Type B pancreatic cell (in vitro differentiated cells): Measurements from ENCODE around the gene RAB17. TPM values are rescaled to one million over a fixed set of nuclear protein-coding genes. Genes with fewer than 3 reads are reported as not detected.

Experiments
- DNase-seq: peaks from one replicate; pipeline ENCODE4 v3.0.0; 2021; ENCODE audit warnings: mixed read lengths; ENCODE audit not compliant: unreplicated experiment; ENCODE audit errors: extremely low spot score
- H3K27ac Mint-ChIP-seq: 2 replicates; pipeline ENCODE4 v1.8.0; 2021; ENCODE audit warnings: mild to moderate bottlenecking, mixed read lengths
- H3K27me3 Mint-ChIP-seq: 2 replicates; pipeline ENCODE4 v1.8.0; 2021; ENCODE audit warnings: mixed read lengths
- H3K36me3 Mint-ChIP-seq: 2 replicates; pipeline ENCODE4 v1.8.0; 2021; ENCODE audit warnings: mixed read lengths
- H3K4me1 Mint-ChIP-seq: one replicate; pipeline ENCODE4 v1.8.0; 2021; ENCODE audit warnings: mixed read lengths; ENCODE audit not compliant: unreplicated experiment
- H3K4me3 Mint-ChIP-seq: 2 replicates; pipeline ENCODE4 v1.8.0; 2021; ENCODE audit warnings: mild to moderate bottlenecking, mixed read lengths
- H3K9me3 Mint-ChIP-seq: 2 replicates; pipeline ENCODE4 v1.8.0; 2021; ENCODE audit warnings: mixed read lengths
- total RNA-seq: library from RNA; stranded (reverse); gene quantifications from 2 replicates; pipeline ENCODE4 v1.2.1, GENCODE V29; 2021; ENCODE audit warnings: low replicate concordance
- TF ChIP-seq, protein P1 (sequence below): fragments of 200-600 bp; sonication (generic); conservative IDR thresholded peaks from 2 replicates; pipeline ENCODE4 v1.5.0; 2021; ENCODE audit warnings: antibody characterized with exemption, mild to moderate bottlenecking

The RAB17 gene
- total RNA-seq, 1 donor from 2014 or later: 21.6 TPM

DNA sequence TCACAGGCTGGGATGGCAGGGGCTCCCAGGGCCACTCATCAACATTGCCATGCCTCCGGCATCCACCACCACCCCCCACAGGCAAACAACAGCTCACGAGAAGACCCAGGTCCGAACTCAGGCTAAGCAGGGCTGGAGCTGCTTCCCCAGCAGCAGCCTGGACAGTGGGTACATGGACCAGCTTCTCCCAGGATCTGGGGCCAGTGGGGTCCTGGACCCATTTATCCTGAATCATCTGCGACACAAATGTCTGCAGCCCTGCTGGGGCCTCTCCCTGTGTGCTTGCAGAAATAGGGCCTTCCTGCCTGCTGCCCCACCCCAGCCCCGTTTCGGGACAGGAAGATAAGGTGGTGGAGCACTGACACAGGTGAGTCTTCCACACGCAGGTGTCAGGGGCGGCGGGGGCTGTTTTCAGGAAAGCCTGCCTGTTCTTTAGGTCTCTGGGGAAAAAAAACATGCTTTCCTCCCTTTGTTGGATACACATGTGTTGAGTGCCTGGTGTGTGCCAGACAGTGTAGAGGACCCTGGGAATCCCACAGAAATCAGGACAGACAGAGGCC lies 19.7 kb downstream of the RAB17 start:
- Mint-ChIP-seq H3K4me3 (no peak overlapping the region), H3K27me3 (no peaks in the 10 kb centered on the region), H3K36me3 (no peaks in the 10 kb centered on the region), H3K4me1 (peaks cover 10% of the 10 kb centered on the region), H3K9me3 (peaks cover 5% of the 10 kb centered on the region), H3K27ac (no peak overlapping the region)
- no peak for DNase-seq
- TF ChIP-seq, protein P1, sequence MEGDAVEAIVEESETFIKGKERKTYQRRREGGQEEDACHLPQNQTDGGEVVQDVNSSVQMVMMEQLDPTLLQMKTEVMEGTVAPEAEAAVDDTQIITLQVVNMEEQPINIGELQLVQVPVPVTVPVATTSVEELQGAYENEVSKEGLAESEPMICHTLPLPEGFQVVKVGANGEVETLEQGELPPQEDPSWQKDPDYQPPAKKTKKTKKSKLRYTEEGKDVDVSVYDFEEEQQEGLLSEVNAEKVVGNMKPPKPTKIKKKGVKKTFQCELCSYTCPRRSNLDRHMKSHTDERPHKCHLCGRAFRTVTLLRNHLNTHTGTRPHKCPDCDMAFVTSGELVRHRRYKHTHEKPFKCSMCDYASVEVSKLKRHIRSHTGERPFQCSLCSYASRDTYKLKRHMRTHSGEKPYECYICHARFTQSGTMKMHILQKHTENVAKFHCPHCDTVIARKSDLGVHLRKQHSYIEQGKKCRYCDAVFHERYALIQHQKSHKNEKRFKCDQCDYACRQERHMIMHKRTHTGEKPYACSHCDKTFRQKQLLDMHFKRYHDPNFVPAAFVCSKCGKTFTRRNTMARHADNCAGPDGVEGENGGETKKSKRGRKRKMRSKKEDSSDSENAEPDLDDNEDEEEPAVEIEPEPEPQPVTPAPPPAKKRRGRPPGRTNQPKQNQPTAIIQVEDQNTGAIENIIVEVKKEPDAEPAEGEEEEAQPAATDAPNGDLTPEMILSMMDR: no peak

DNA sequence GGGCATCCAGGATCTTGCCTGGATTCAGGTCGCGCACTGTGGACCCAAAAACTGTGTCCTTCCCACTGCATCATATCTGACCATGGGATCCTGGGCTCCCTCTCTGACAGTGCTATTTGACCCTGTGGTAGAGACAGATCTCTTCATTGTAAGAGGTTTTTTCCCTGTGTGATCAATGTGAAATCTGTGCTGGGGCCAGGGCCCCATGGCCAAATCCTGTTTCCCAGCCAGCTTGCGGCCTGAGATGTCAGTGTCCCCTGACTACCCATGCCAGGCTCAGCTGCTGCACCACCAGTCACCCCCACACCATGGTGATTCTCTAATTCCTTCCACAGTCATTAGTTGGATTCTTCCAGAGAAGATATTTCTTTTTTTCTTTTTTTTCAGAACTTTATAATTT lies 20.6 kb downstream of the RAB17 start:
- H3K27me3 Mint-ChIP-seq: no peaks in the 10 kb centered on the region

DNA sequence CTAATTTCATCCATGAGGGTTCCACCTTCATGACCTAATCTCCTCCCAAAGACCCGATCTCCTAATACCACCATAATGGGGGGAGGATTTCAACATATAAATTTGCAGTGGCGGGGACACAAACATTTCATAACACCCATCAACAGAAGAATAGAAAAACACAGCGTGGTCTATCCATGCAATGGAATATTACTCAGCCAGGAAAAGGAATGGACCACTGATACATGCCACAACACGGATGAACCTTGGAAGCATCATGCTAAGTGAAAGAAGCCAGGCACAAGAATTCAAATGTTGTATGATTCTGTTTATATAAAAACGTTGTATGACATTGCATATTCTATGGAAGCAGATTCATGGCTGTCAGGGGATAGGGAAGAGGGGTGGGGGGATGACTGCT lies 21.5 kb downstream of the RAB17 start:
- TF ChIP-seq, protein P1: no peak
- no peak for DNase-seq
- Mint-ChIP-seq H3K36me3 (no peaks in the 10 kb centered on the region), H3K4me3 (no peak overlapping the region), H3K4me1 (peaks cover 10% of the 10 kb centered on the region), H3K27me3 (no peaks in the 10 kb centered on the region), H3K27ac (no peak overlapping the region), H3K9me3 (peaks cover 5% of the 10 kb centered on the region)

More for the DNA sequence above, 20.6 kb downstream of the RAB17 start:
- Mint-ChIP-seq H3K4me1 (peaks cover 10% of the 10 kb centered on the region), H3K27ac (no peak overlapping the region), H3K4me3 (no peak overlapping the region), H3K9me3 (peaks cover 5% of the 10 kb centered on the region), H3K36me3 (no peaks in the 10 kb centered on the region)
- TF ChIP-seq, protein P1: no peak
- no peak for DNase-seq

DNA sequence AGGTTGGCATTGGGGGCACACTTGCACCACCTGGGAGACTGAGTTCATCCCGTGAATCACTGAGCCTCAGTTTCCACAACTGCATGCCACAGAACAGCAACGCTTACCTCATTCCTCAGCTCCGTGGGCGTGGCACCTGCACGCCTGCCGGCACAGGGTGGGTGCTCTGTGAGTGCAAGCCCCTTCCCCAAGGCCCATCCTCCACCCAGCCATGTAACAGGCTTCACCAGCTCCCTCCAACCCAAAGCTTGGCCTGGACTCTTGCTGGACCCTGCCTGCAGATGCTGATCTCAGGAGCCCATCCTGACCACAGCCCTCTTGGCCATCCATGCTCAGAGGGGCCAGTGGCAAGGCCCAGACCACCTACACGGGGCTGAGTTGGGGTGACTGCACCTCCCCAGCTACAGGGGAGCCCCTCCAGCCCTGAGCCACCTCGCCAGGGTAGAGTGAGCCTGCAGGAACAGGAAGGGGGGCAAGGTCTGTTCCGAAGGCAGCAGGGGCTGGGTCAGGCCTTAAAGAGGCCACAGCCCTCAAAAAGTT lies 22.3 kb downstream of the RAB17 start:
- no peaks in the 10 kb centered on the region for H3K36me3 Mint-ChIP-seq
- H3K27ac Mint-ChIP-seq: no peak overlapping the region
- TF ChIP-seq, protein P1: no peak
- H3K9me3 Mint-ChIP-seq: peaks cover 5% of the 10 kb centered on the region
- peaks cover 4% of the 10 kb centered on the region for H3K27me3 Mint-ChIP-seq
- DNase-seq: no peak
- peaks cover 10% of the 10 kb centered on the region for H3K4me1 Mint-ChIP-seq
- no peak overlapping the region for H3K4me3 Mint-ChIP-seq

DNA sequence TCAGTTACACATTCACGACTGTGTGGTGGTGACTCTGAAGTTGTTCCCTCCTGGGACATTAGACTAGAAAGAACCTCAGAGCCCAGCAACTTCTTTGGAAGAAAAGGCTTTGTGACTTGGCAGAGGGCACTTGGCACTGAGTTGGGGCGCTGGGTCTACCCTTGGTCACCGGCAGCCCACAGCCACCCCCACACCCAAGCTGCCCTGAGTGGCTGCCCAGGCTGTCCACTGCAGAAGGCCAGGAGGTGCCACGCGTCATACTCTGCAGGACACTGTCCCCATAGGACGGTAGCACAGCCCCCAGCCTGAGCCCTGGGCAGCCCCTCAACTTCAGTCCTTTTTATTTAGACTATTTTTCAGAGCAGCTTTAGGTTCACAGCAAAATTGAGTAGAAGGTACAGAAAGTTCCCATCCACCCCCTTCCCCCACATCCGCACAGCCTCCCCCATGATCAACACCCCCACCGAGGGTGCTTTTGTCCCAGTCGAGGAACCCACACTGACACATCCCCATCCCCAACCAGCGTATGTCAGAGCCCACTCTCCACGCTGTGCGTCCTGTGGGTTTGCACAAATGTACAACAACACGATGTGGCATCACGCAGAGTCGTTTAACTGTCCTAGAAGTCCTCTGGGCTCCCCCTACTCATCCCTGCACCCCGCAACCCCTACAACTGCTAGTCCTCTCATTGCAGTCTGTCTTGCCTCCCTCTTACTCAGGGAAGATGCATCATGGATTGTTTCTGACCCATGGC lies 23.1 kb downstream of the RAB17 start:
- TF ChIP-seq, protein P1: no peak
- DNase-seq: no peak
- H3K27ac Mint-ChIP-seq: no peak overlapping the region

More for the DNA sequence above, 23.1 kb downstream of the RAB17 start:
- H3K9me3 Mint-ChIP-seq: peaks cover 5% of the 10 kb centered on the region
- no peaks in the 10 kb centered on the region for H3K36me3 Mint-ChIP-seq
- H3K4me1 Mint-ChIP-seq: peaks cover 8% of the 10 kb centered on the region
- H3K27me3 Mint-ChIP-seq: peaks cover 7% of the 10 kb centered on the region
- no peak overlapping the region for H3K4me3 Mint-ChIP-seq
